Stimulated activated CD8-positive, alpha-beta memory T cell treated with anti-CD3 and anti-CD28 coated beads, Interleukin-4, amount 100 ng/mL, for 4 hours (primary cell): Measurements from ENCODE around the gene FOXD4L1.
"Not testable (repeated sequence)": the region's sequence is repeated elsewhere in the genome, so short reads cannot be mapped to it uniquely, and the experiment has no call there.

Experiments
- DNase-seq, 2 donors: peaks; one replicate each; pipeline ENCODE4 v3.0.0-alpha.2; 2020; ENCODE audit warnings: low read depth in 2 of 2, low spot score in 1 of 2

Gene FOXD4L1

GRCh38 chr2:113498365-113498764 is at the start of gene FOXD4L1:
FOXD4L1 (plus strand) TSS chr2:113498665; CDS start chr2:113499257, 592 bp downstream.
- DNase-seq: not testable (repeated sequence)

GRCh38 chr2:113465770-113466169 is 32.7 kb upstream of the FOXD4L1 start:
- not testable (repeated sequence) for DNase-seq

DNA sequence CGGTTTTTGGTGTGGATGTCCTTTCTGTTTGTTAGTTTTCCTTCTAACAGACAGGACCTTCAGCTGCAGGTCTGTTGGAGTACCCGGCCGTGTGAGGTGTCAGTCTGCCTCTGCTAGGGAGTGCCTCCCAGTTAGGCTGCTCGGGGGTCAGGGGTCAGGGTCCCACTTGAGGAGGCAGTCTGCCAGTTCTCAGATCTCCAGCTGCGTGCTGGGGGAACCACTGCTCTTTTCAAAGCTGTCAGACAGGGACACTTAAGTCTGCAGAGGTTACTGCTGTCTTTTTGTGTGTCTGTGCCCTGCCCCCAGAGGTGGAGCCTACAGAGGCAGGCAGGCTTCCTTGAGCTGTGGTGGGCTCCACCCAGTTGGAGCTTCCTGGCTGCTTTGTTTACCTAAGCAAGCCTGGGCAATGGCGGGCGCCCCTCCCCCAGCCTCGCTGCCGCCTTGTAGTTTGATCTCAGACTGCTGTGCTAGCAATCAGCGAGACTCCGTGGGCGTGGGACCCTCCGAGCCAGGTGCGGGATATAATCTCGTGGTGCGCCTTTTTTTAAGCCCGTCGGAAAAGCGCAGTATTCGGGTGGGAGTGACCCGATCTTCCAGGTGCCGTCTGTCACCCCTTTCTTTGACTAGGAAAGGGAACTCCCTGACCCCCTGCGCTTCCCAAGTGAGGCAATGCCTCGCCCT is 21.6 kb upstream of the FOXD4L1 start:
- not testable (repeated sequence) for DNase-seq

GRCh38 chr2:113496527-113496926 is 1.9 kb upstream of the FOXD4L1 start:
- not testable (repeated sequence) for DNase-seq

- DNase-seq: not testable (repeated sequence)
Observed at GRCh38 chr2:113499019-113499885, 787 bp downstream of the FOXD4L1 start.

DNA sequence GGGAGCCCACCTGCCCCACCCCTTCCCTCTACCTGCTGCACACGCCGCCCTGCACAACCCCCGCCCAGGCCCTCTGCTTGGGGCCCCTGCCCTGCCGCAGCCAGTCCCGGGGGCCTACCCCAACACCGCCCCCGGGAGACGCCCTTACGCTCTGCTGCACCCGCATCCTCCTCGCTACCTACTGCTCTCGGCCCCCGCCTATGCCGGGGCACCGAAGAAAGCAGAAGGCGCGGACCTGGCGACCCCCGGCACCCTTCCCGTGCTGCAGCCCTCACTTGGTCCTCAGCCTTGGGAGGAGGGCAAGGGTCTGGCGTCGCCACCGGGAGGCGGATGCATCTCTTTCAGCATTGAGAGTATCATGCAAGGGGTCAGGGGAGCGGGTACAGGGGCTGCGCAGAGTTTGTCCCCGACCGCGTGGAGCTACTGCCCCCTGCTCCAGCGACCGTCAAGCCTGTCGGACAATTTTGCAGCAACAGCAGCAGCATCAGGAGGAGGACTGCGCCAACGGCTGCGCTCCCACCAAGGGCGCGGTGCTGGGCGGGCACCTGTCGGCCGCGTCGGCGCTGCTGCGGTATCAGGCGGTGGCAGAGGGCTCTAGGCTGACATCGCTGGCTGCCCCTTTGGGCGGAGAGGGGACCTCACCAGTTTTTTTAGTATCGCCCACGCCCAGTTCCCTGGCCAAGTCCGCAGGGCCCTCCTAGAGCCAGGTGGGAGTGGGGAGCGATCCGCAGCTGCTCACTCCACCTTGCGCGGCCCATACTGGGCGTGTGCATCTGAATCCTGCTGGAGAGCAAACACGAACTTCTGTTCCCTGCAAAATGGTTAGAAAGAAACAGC is 1.6 kb downstream of the FOXD4L1 start:
- not testable (repeated sequence) for DNase-seq

GRCh38 chr2:113500723-113501038 is 2.2 kb downstream of the FOXD4L1 start:
- DNase-seq: not testable (repeated sequence)

GRCh38 chr2:113502216-113503093 is 4.0 kb downstream of the FOXD4L1 start:
- not testable (repeated sequence) for DNase-seq

- DNase-seq: not testable (repeated sequence)
Observed at GRCh38 chr2:113503094-113504042, 4.9 kb downstream of the FOXD4L1 start.

DNA sequence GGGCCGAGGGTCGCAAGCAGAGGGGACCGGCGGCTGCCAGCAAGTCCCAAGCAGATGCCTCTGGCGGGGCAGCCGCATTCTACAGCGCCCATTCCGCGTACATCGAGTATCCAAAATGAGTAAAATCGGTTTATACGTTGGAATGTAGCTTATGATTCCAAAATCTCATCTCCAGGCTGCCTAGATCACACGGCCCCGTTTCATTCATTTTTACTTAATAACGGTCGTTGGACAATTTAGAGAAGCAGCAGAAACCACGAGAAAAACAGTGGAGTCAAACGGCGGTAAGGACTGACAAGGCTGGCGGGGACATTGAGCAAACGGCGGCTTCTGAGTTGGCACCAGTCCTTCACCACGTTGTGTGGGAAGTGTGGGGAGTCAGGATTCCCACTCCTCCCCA is 5.6 kb downstream of the FOXD4L1 start:
- DNase-seq: not testable (repeated sequence)

- DNase-seq: not testable (repeated sequence)
Observed at GRCh38 chr2:113507394-113508140, 9.1 kb downstream of the FOXD4L1 start.

GRCh38 chr2:113508187-113508586 is 9.7 kb downstream of the FOXD4L1 start:
- DNase-seq: not testable (repeated sequence)

DNA sequence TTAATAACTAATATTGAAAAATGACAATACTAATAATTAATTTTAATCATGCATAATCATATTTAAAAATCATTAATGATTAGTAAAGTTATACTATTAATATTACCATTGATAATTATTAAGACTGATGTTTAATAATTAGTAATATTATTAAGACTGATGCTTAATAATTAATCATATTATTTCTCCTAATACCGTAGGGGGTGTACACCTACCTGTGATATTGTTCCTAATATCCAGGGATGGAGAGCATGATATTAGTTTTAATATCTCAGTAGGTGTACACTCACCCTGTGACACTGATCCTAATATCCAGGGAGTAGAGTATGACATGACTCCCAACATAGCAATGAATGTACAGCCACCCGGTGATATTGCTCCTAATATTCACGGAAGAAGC is 12.4 kb downstream of the FOXD4L1 start:
- DNase-seq: not testable (repeated sequence)

DNA sequence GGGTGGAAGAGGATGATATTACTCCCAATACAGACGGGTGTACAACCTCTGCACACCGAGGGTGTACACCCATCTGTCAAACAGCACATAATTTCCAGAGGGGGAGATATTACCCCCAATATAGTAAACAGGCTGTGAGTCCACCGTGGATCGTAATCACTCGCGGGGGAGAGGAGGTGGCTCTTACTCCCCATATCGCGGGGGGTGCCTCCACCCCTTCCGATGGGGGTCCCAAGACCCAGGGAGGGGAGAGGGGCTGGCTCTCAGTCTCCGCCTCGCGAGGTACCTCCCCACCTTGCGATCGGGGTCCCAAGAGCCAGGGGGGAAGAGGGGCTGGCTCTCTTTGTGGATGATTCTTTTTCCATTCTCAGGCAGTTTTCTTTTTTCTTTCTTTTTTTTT is 13.4 kb downstream of the FOXD4L1 start:
- not testable (repeated sequence) for DNase-seq

DNA sequence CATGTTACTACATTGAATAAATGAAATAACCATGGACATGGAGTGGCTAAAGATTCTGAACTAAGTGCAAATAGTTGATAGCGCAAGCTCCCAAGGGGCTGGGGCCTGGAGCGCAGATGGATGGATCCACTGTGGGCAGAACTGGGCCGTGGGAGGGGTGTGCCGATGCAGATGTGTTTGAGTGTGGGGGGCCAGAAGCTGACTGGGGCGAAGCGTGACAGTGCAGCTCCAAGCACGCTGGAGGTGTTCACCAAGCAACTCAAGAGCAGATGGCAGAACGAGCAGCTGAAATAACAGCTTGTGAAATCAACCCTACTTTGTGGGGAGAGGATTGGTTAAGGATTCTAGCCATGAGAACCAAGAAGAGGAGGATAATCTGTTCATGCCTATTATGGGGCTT is 17.0 kb downstream of the FOXD4L1 start:
- not testable (repeated sequence) for DNase-seq

GRCh38 chr2:113515995-113516394 is 17.5 kb downstream of the FOXD4L1 start:
- not testable (repeated sequence) for DNase-seq

DNA sequence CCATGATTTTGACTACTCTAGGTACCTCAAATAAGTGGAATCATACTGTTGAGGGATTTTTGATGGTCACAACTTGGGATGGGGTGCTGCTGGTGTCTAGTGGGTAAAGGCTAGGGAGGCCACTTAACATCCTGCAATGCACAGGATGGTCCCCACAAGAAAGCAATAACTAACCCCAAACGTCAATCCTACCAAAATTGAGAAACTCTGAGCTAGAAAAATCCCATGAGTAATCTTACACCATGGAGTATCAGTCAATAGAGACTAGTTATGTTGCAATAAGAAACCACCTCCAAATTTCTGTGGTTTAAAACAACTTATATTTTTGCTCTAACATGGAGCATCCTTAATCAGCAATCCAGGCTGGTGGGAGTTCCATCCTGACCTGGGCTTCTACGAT is 18.6 kb downstream of the FOXD4L1 start:
- not testable (repeated sequence) for DNase-seq

- not testable (repeated sequence) for DNase-seq
Observed at GRCh38 chr2:113520837-113521236, 22.4 kb downstream of the FOXD4L1 start.
